Left ventricle myocardium inferior (tissue), 1 donor: ENCODE results near the gene PLEKHG5. TPM values are rescaled to one million over a fixed set of nuclear protein-coding genes. Genes with fewer than 3 reads are reported as not detected.
"Not testable (repeated sequence)": the region's sequence is repeated elsewhere in the genome, so short reads cannot be mapped to it uniquely, and the experiment has no call there.

Source experiments
- DNase-seq: peaks from one replicate; pipeline ENCODE4 v3.0.0-alpha.2; 2020
- H3K27ac ChIP-seq: fragments of 200-600 bp; replicated peaks from 2 replicates; pipeline ENCODE4 v1.8.0; 2021
- H3K27me3 ChIP-seq: fragments of 200-600 bp; 2 replicates; pipeline ENCODE4 v1.8.0; 2021; ENCODE audit warnings: low read depth
- H3K36me3 ChIP-seq: fragments of 200-600 bp; 2 replicates; pipeline ENCODE4 v1.8.0; 2021
- H3K4me1 ChIP-seq: fragments of 200-600 bp; 2 replicates; pipeline ENCODE4 v1.8.0; 2021
- H3K4me3 ChIP-seq: fragments of 200-600 bp; 2 replicates; pipeline ENCODE4 v1.8.0; 2021; ENCODE audit warnings: mild to moderate bottlenecking, moderate library complexity
- H3K9me3 ChIP-seq: fragments of 200-600 bp; replicated peaks from 2 replicates; pipeline ENCODE4 v1.8.0; 2021
- CTCF ChIP-seq: fragments of 200-600 bp; IDR thresholded peaks from 2 replicates; pipeline ENCODE4 v1.8.0; 2021; ENCODE audit warnings: antibody characterized with exemption, mild to moderate bottlenecking, borderline replicate concordance
- intact Hi-C: fragments of 100-400 bp; cut with micrococcal nuclease; formaldehyde crosslinking; loops from one replicate; pipeline ENCODE4 v1.11.0; 2022
- total RNA-seq: library from RNA; stranded (reverse); fragmentation: NEBNext Ultra II Directional; extraction: Animal tissue kit (Norgen Biotek cat#: 25700); gene quantifications from one replicate; pipeline ENCODE4 v1.2.1, GENCODE V29; 2021
- donor health status: DM: no; HTN: yes; CAD: no; lungs with severe emphysema.

PLEKHG5 gene
- total RNA-seq, 1 donor from 2014 or later, result 16.2 TPM

GRCh38 chr1:6450005-6450450 lies 41.4 kb downstream of the PLEKHG5 start:
- Histone ChIP-seq H3K27ac (no peak overlapping the region), H3K4me3 (no peak overlapping the region), H3K27me3 (peaks cover 98% of the 10 kb centered on the region), H3K36me3 (no peaks in the 10 kb centered on the region), H3K4me1 (peaks cover 30% of the 10 kb centered on the region), H3K9me3 (no peaks in the 10 kb centered on the region)
- TF ChIP-seq CTCF, result no peak
- DNase-seq, result no peak
- intact Hi-C loops, result no loop called here

DNA sequence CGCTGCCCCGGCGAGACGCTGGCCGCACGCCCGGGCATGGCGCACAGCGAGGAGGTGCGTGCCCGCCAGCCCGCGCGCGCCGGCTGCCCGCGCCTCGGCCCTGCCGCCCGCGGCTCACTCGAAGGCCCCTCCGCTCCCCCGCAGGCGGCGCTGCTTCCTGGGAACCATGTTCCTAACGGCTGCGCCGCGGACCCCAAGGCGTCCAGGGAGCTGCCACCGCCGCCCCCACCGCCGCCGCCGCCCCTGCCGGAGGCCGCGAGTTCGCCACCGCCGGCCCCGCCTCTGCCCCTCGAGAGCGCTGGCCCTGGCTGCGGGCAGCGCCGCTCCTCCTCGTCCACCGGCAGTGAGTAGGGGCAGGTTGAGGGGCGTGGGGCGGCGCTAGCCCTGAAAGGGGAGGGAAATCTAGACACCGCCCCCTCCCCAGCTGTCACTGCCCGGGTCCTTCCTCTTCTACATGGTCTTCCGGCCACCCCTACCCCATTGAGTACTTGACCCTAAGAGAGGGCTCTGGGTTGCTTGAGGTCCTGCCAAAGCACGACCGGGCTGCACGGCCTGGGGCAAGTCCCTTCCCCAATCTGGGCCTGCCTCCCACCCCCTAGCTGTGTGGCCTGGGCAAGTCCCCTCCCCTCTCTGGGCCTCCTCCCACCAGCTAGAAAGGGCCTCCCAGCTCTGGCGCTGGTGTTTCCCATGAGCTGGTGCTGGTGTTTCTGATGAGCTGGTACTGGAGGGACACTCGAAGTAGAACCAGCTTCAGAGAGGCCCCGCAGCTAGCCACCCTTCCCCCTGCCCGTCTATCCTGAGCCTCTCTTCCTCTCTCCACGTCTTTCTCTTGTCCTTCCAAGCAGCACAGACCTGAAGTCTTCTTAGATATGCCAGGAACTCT lies 42.5 kb downstream of the PLEKHG5 start:
- TF ChIP-seq CTCF, result peak; percentile 19
- intact Hi-C loops, result no loop called here
- peaks cover 98% of the 10 kb centered on the region for H3K27me3 ChIP-seq
- DNase-seq, result no peak
- H3K36me3 ChIP-seq, result no peaks in the 10 kb centered on the region
- H3K4me1 ChIP-seq, result peaks cover 20% of the 10 kb centered on the region
- H3K27ac ChIP-seq, result no peak overlapping the region
- no peaks in the 10 kb centered on the region for H3K9me3 ChIP-seq
- H3K4me3 ChIP-seq, result peak overlapping the region; percentile 35

- intact Hi-C loops, result no loop called here
- Histone ChIP-seq H3K27ac (no peak overlapping the region), H3K27me3 (peaks cover 98% of the 10 kb centered on the region), H3K9me3 (no peaks in the 10 kb centered on the region), H3K36me3 (no peaks in the 10 kb centered on the region), H3K4me3 (peak overlapping the region; percentile 35), H3K4me1 (peaks cover 17% of the 10 kb centered on the region)
- no peak for TF ChIP-seq CTCF
- no peak for DNase-seq
Observed at GRCh38 chr1:6447818-6448748, 43.4 kb downstream of the PLEKHG5 start.

GRCh38 chr1:6447016-6447817 lies 44.2 kb downstream of the PLEKHG5 start:
- no peak for TF ChIP-seq CTCF
- Histone ChIP-seq H3K4me1 (peaks cover 17% of the 10 kb centered on the region), H3K4me3 (peak overlapping the region; percentile 35), H3K27ac (no peak overlapping the region), H3K27me3 (peaks cover 96% of the 10 kb centered on the region), H3K36me3 (no peaks in the 10 kb centered on the region), H3K9me3 (no peaks in the 10 kb centered on the region)
- DNase-seq, result no peak
- intact Hi-C loops, result no loop called here

DNA sequence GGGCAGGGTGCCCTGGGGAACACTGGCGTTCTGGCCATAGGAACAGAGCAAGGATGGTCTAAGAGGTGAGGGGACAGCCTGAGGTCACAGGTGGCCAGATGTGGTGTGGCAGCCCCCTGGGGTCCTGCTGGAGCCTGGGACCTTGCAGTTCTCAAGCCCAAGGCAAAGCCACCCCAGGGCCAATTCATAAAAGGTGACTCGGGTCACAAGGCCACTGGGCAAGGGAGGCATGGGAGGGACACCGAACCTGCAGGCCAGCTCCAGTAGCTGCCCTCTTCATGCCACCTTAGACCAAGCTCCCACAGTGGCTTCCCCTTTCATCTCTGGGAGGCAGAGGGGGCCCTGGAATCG lies 44.8 kb downstream of the PLEKHG5 start:
- Histone ChIP-seq H3K9me3 (no peaks in the 10 kb centered on the region), H3K27ac (no peak overlapping the region), H3K36me3 (no peaks in the 10 kb centered on the region), H3K4me3 (no peak overlapping the region), H3K4me1 (peaks cover 17% of the 10 kb centered on the region), H3K27me3 (peaks cover 96% of the 10 kb centered on the region)
- DNase-seq, result no peak
- TF ChIP-seq CTCF, result no peak
- intact Hi-C loops, result no loop called here

- H3K36me3 ChIP-seq, H3K4me3 ChIP-seq, DNase-seq, intact Hi-C loops, H3K27ac ChIP-seq, H3K9me3 ChIP-seq: not testable (repeated sequence)
- H3K27me3 ChIP-seq, result peaks cover 96% of the 10 kb centered on the region
- H3K4me1 ChIP-seq, result peaks cover 17% of the 10 kb centered on the region
Observed at GRCh38 chr1:6445929-6446328, 45.5 kb downstream of the PLEKHG5 start.
